H1 (cell line): Measurements from ENCODE around the gene VDAC2. TPM values are rescaled to one million over a fixed set of nuclear protein-coding genes. Genes with fewer than 3 reads are reported as not detected.
A peak's percentile ranks its signal among the peaks of the same experiment; 100 is the strongest.

Experiments used
- ASH2L ChIP-seq: fragments of 200-600, 300-600 bp; sonication (generic); IDR thresholded peaks from one replicate; pipeline ENCODE4 v1.7.1; 2017; ENCODE audit warnings: low read length
- CBX5 ChIP-seq: fragments of 300-800, 300-1000 bp; sonication (generic); IDR thresholded peaks from 2 replicates; pipeline ENCODE4 v1.7.1; 2016; ENCODE audit warnings: antibody characterized with exemption, low read length, low read depth
- CHD2 ChIP-seq: IDR thresholded peaks from 2 replicates; pipeline ENCODE4 v1.6.1; 2012; ENCODE audit warnings: low read length, improper control_type of control experiment
- EGR1 ChIP-seq: IDR thresholded peaks from 2 replicates; pipeline ENCODE4 v1.6.1; 2011; ENCODE audit warnings: low read depth, low read length, borderline replicate concordance
- GABPA ChIP-seq: IDR thresholded peaks from 2 replicates; pipeline ENCODE4 v1.6.1; 2011; ENCODE audit warnings: mild to moderate bottlenecking, low read length, moderate library complexity, borderline replicate concordance; ENCODE audit not compliant: insufficient read depth
- KDM1A ChIP-seq: fragments of 200-600, 300-600 bp; sonication (generic); IDR thresholded peaks from 2 replicates; pipeline ENCODE4 v1.7.1; 2016; ENCODE audit warnings: mild to moderate bottlenecking, low read length, borderline replicate concordance
- KDM4A ChIP-seq: IDR thresholded peaks from one replicate; pipeline ENCODE4 v1.7.1; 2012; ENCODE audit warnings: low read depth, mild to moderate bottlenecking, moderate library complexity, low read length, inconsistent platforms; ENCODE audit not compliant: severe bottlenecking
- PHF8 ChIP-seq: fragments of 200-600 bp; sonication (generic); conservative IDR thresholded peaks from 2 replicates; pipeline ENCODE4 v1.7.1; 2012; ENCODE audit warnings: low read depth, mild to moderate bottlenecking, inconsistent platforms, low read length, moderate library complexity
- RAD21 ChIP-seq, 2 experiments: IDR thresholded peaks in 1 of 2; conservative IDR thresholded peaks in 1 of 2; 2 replicates each; pipeline ENCODE4 v1.6.1; 2011; ENCODE audit warnings: low read depth in 2 of 2, low read length in 2 of 2, improper control_type of control experiment in 1 of 2, inconsistent platforms in 1 of 2, mild to moderate bottlenecking in 1 of 2, moderate library complexity in 1 of 2
- RBBP5 ChIP-seq: IDR thresholded peaks from 2 replicates; pipeline ENCODE4 v1.7.1; 2012; ENCODE audit warnings: low read depth, mild to moderate bottlenecking, inconsistent platforms, low read length, moderate library complexity, borderline replicate concordance
- RNF2 ChIP-seq: fragments of 200-900, 300-1000 bp; sonication (generic); IDR thresholded peaks from 2 replicates; pipeline ENCODE4 v1.7.1; 2016; ENCODE audit warnings: borderline replicate concordance, low read depth, mild to moderate bottlenecking, antibody characterized with exemption, low read length; ENCODE audit not compliant: poor library complexity, severe bottlenecking; ENCODE audit errors: missing control alignments
- SIN3A ChIP-seq, 2 experiments: IDR thresholded peaks in 1 of 2; conservative IDR thresholded peaks in 1 of 2; 2 replicates each; pipeline ENCODE4 v1.6.1; 2011 to 2012; ENCODE audit warnings: low read length in 2 of 2, improper control_type of control experiment in 1 of 2, low read depth in 1 of 2, mild to moderate bottlenecking in 1 of 2
- SUZ12 ChIP-seq: fragments of 200-600 bp; sonication (generic); IDR thresholded peaks from 2 replicates; pipeline ENCODE4 v1.6.1; 2012; ENCODE audit warnings: mild to moderate bottlenecking, inconsistent platforms, low read length, moderate library complexity, mixed read lengths
- TAF1 ChIP-seq: IDR thresholded peaks from 2 replicates; pipeline ENCODE4 v1.6.1; 2011; ENCODE audit warnings: mild to moderate bottlenecking, low read depth, low read length
- TCF12 ChIP-seq: IDR thresholded peaks from 2 replicates; pipeline ENCODE4 v1.6.1; 2011; ENCODE audit warnings: low read depth, mild to moderate bottlenecking, low read length
- polyA plus RNA-seq, 7 experiments: library from polyadenylated mRNA; depleted of rRNA in 3 of 7; stranded (reverse) in 5 of 7; unstranded in 2 of 7; fragments of >200 nt in 5 of 7; fragments of 200-250 nt in 2 of 7; gene quantifications; 1 replicate in 5 of 7; 2 replicates in 1 of 7; 4 replicates in 1 of 7; pipeline versions ENCODE4 v1.2.1 to v1.2.3, GENCODE V29; 2011 to 2013; ENCODE audit warnings: missing spikeins in 2 of 7, mixed read lengths in 2 of 7
- total RNA-seq: library from RNA; stranded (reverse); fragmentation: NEBNext Ultra II Directional; extraction: Animal tissue kit (Norgen Biotek cat#: 25700); gene quantifications from 2 replicates; pipeline ENCODE4 v1.2.1, GENCODE V29; 2021
- TF ChIP-seq, protein P1 (sequence below): IDR thresholded peaks from 2 replicates; pipeline ENCODE4 v1.6.1; 2011; ENCODE audit warnings: low read depth, mild to moderate bottlenecking, low read length; ENCODE audit not compliant: insufficient read depth
- TF ChIP-seq, protein P2 (sequence below): IDR thresholded peaks from 2 replicates; pipeline ENCODE4 v1.6.1; 2012; ENCODE audit warnings: inconsistent platforms
- TF ChIP-seq, protein P3 (sequence below): IDR thresholded peaks from 2 replicates; pipeline ENCODE4 v1.6.1; 2012; ENCODE audit warnings: low read length, inconsistent platforms

VDAC2 gene
- total and polyA plus RNA-seq, 2 of the 8 experiments (the other 6 are each of a cell fraction or from before 2014, with no cell fraction given): 89.8 to 284 TPM

- peak; percentile 62; the same call in 1 of the 2 replicates for TF ChIP-seq TCF12
- peak; percentile 98 to 99 for TF ChIP-seq RAD21 (IDR thresholded peaks at IDR 0.05 in 1 of 2, conservative IDR thresholded peaks at IDR 0.05 in 1 of 2; ENCODE audit: low read depth in 2 of 2, low read length in 2 of 2)
- TF ChIP-seq GABPA: peak; percentile 21; the same call in 1 of the 2 replicates
- TF ChIP-seq, protein P1, sequence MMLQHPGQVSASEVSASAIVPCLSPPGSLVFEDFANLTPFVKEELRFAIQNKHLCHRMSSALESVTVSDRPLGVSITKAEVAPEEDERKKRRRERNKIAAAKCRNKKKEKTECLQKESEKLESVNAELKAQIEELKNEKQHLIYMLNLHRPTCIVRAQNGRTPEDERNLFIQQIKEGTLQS: peak; percentile 81
- no peak for TF ChIP-seq KDM1A
- no peak for TF ChIP-seq RBBP5
- TF ChIP-seq RNF2: no peak
- TF ChIP-seq PHF8: 0 out of 2 replicates have a peak, but pooled peaks have one; percentile 24
- no peak for TF ChIP-seq SUZ12
- no peak for TF ChIP-seq CBX5
- peak; percentile 82 for TF ChIP-seq KDM4A
- TF ChIP-seq, protein P2, sequence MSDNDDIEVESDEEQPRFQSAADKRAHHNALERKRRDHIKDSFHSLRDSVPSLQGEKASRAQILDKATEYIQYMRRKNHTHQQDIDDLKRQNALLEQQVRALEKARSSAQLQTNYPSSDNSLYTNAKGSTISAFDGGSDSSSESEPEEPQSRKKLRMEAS: peak; percentile 66
- peak; percentile 10 for TF ChIP-seq ASH2L
- TF ChIP-seq TAF1: peak; percentile 50; the same call in 1 of the 2 replicates
- peak; percentile 36; the same call in 1 of the 2 replicates for TF ChIP-seq EGR1
- no peak for TF ChIP-seq CHD2
- peak; percentile 63 to 81; a peak in 2 of 4 replicates for TF ChIP-seq SIN3A (conservative IDR thresholded peaks at IDR 0.05 in 1 of 2, IDR thresholded peaks at IDR 0.05 in 1 of 2; ENCODE audit: low read depth in 1 of 2, low read length in 2 of 2)
- TF ChIP-seq, protein P3, sequence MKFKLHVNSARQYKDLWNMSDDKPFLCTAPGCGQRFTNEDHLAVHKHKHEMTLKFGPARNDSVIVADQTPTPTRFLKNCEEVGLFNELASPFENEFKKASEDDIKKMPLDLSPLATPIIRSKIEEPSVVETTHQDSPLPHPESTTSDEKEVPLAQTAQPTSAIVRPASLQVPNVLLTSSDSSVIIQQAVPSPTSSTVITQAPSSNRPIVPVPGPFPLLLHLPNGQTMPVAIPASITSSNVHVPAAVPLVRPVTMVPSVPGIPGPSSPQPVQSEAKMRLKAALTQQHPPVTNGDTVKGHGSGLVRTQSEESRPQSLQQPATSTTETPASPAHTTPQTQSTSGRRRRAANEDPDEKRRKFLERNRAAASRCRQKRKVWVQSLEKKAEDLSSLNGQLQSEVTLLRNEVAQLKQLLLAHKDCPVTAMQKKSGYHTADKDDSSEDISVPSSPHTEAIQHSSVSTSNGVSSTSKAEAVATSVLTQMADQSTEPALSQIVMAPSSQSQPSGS: 0 out of 2 replicates have a peak, but pooled peaks have one; percentile 65
Observed at GRCh38 chr10:75235375-75236177, 25.0 kb downstream of the VDAC2 start, which contains the start of gene COMTD1 (continued).
